Colon (tissue), 2 donors: ENCODE measurements around the gene TRAP1.

Experiments used
- FAIRE-seq: peaks from 2 replicates; lab custom pipeline; 2012; peaks lifted over from hg19 to GRCh38; lab: Jason Lieb, UNC
- donor health status: control.
- donor health status: control.

TRAP1 gene

DNA sequence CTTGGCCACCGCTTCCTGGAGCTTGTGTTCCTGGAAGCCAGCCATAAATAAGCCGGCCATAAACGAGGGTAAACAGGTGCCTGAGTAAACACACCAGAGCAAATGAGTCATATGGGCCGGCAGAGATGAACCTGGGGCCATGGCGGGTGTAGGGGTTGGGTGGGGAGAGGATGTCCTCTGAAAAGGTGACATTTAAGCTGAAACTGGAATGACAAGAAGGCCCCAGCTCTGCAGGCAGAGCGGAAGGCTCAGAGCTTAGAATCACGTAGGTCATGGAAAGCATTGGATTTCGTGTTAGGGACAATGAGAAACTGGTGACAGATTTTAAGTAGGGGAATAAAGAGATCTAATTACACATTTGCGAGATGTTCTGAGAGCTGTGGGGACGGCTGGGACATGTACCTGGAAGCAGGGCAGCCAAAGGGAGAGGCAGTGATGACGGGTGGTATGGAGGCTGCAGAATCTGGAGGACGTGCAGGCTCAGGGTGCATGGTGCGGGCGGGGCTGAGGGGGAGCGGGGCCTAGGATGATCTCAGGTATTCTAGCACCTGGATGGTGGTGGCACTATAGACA is 70.9 kb downstream of the TRAP1 start:
- no peak for FAIRE-seq

DNA sequence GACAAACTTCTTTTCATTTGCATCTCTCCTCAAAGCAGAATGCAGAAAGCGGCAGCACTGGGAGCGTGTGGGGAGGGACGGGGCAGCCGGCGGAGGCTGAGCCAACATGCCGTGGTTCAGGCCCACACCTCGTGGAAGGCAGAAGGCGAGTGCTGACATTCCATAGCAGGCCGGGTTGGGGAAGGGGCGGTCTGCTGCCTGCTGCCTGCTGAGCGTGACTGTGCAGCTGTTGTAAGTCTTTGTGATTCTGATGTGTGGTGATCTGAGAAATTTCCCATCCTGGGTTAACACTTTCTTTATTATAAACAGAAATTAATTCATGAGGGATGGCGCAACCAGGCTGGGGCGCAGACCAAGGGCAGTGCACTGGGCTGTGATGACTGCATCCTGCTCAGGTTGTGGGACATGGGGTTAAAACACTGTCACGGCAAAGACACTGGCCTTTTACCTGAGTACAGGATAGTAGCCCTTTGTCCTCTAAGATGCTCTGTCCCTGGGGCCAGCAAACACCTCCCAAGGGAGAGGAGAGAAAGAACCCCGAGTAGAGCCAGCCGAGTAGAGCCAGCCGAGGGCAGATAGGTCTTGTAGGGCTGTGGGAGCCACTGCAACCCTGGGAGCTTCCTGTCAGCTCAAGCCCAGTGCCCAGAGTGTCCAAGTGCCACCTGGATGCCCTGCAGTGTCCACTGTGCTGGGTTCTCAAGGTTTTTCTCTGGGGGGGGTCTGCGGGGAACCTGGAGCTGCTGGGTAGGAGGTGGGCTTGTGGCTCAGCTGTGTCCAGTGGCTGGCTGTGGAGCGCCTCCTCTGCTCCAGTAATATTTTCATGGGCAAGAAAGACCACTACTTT is 71.6 kb downstream of the TRAP1 start:
- FAIRE-seq = no peak

DNA sequence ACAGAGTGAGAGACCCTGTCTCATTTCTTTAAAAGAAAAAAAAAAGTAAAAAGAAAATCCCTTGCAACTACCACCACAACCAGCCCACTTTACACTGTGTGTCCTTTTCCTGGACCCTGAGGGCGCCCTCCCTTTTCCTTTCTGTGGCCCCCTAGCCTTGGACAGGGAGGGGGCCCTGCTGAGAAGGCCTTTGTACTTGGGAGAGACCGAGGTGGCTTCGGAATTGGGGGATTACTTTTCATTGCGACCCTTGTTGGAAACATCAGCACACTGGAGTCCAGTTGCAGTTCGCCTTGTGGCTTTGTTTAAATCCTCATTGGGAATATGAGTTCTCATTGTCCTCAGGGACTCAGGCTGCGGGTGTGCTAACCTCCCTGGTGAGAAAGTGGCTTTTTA is 72.2 kb downstream of the TRAP1 start:
- no peak for FAIRE-seq

DNA sequence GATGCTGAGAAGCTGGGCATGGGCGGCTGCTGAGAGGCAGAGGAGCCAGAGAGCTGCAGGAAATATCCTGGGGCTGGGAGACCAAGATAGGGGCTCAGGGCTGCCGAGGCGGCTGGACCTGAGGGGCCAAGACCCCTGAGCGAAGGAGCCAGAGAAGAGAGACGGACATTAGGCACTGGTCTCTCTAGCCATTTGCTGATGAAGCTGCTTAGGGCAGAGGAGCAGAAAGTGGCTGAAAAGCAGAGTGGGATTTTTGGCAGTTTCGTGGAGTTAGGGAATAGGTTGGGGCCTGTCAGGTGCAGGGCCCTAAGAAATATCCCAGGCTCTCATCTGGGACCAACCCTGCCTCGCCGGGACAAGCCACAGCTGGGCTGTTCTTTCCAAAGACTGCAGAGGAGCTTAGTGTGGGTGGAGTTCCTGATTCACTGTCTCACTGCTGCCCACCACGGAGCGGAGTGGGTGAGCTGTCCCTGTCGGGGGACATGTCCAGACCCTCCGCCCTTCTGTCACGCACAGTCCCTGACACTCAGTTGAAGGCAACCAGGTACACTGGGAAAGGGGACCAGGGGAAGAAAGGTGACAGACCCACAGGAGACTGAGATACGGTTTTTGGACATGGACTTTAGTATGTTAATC is 74.1 kb downstream of the TRAP1 start:
- FAIRE-seq = no peak

DNA sequence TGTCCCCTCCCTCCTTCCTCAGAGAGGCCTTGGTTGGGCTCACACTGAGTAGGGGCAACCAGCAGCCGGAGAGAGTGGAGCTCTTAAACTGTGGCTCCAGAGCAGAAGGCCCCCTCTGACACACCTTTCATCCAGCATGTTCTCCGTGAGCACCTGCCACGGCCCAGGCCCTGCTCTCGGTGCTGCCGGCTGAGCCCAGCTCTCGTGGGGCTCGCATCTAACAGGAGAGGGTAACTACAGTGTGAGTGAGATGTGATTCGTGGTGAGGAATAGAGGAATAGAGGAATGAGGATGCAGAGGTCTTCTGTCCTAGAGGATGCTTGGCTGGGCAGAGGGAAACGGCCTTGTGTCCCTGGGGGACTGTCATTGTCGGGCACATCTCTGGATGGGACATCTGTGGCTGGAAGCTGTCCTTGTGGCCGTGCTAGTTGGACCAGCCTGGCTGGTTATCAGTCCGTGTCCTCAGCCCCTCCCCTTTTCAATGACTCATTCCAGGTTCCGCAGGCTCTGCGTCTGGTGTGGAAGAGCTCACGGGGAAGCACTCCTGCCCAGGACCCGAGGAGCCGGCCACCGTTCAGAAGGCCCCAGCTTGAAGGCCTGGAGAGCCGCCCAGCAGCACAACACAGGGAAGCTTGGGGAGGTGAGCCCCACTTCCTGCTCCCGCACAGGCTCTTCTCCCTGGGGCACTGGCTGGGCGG is 74.8 kb downstream of the TRAP1 start:
- FAIRE-seq = no peak

DNA sequence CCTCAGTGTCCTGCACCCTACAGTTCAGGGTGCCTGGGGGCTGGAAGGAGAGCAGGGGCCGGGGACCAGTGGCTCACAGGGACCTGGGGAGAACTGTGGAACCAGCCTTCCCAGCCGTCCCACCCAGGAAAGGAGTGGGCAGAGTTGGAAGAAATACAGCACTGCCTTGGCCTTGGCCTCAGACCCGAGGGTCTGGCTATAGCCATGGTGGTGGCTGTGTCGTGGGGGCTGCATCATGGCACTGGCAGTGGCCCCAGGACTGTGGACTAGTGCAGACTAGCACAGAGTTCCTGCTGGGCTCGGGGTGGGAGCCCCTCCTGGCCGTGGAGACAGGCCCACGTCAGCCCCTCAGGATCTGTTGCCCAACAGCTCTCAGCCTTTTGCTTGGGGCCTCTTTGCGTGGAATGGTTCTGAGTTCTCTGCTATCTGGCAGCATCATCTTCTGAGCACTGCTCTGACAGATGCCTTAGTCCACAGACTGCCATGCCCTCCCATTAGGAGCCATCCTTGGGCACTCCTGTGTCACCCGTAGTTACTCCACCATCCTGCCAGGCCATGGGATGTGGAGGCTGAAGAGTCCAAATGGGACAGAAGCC is 75.4 kb downstream of the TRAP1 start:
- FAIRE-seq = no peak

DNA sequence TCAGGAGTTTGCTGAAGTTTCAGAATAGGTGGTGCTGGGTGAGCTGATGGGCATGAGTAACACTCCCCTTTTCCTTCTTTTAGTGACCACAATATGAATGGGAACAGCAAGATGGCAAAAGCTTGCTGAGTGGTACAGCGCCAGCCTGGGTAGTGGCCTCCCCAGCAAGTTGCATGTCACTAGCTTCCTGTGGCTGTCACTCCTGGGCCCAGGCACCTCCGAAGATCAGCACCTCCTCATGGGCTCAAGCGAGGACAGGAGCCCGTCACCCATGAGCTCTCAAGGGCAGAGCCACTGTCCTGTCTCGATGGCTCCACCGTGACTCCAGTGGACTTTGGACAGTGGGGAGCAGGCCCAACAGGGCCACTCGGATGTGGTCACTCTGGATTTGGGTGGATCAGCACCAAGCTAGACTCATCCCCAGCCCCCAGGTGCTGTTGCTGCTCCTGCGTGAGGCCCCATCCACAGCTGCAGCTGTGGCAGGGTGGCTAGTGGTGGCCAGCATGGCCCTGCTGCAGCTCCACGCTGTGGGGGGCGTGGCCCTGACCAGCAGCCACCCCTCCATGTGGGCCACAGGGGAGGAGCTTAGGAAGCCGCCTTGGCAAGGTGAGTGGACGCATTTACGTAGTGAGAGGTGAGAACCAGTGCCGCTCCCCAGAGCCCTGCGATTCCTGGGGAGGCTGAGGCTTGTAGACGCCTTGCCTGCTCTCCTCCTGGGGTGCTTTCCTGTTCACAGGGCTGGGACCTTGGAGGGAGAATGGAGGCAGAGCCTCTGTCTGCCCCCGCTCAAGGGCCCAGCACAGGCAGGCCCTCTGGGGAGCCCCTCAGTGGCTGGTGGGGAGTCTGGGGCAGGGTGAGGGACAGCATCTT is 76.5 kb downstream of the TRAP1 start:
- no peak for FAIRE-seq

DNA sequence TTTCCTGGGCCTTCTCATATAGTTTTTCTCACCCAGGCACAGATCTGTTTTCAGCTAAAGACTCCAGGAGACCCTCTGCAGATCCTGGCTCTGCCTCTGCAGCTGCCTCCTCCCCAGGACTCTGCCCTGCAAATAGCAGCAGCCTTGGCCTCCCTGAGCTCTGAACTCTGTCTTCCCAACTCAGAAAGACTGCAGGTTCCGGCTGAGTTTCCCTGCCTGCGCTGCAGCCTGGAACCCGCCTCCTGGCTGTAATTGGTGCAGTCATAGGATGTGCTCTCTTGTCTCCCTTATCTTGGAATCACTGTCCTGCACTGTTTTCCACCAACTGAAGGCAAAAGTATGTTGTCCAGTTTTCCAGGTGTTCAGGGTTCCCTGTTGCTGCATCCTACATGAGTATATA is 77.1 kb downstream of the TRAP1 start:
- no peak for FAIRE-seq

DNA sequence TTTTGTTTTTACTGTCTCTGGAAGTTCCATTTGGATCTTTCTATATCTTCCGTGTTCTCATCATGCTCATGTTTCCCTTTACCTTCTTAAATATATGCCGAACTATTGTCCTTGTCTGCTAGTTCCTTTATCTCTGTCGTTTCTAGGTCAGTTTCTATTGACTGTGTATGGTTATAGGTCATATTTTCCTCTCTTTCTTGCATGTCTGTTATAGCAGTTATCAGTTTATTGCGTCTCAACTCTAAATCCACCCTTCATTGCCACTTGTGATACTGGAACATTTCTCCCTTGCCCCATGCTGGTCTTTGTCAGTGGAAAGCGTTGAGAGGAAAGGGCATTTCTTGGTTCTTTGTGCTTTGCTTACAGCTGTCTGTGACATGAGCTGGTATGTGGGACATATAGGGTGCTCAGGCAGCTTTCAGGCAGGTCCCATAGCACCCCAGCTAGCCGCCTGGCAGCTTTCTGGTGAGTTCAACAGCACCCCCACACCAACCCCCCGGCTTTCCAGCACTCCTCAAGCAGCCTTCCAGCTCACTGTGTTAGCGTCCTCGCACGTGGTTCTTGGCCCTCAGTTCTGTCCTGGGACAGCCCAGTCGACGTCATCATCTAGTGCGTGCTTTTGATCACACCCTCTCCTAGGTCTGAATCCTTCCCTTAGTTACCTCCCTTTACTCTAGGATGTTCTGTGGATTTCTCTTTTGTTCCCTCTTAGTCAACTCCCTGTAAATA is 78.2 kb downstream of the TRAP1 start:
- FAIRE-seq = no peak

DNA sequence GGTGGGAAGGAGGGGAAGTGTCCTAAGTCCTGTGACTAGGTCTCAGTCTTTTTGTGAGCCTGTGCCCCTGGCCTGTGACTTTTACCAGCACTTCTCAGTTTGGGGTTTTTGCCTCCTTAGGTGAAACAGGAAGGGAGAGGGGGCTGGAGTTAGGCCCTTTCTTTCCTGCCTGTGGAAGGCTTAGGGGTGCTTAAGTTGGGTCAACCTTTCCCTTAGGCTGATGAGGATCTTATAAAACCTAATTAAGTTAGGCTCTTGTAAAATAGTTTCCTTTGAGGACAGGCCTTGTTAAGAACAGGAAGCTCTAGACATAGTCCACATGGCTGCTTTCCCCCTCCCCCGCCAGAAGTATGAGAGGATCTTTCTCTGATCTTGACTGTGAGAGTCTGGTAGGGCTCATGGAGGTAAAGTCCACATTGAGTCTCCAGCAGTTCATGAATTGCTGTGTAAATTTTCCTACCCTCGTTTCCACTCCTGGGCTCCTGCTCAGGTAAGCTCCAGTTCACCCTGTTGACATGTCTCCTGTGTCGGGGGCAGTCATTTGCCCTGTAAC is 79.9 kb downstream of the TRAP1 start:
- no peak for FAIRE-seq

DNA sequence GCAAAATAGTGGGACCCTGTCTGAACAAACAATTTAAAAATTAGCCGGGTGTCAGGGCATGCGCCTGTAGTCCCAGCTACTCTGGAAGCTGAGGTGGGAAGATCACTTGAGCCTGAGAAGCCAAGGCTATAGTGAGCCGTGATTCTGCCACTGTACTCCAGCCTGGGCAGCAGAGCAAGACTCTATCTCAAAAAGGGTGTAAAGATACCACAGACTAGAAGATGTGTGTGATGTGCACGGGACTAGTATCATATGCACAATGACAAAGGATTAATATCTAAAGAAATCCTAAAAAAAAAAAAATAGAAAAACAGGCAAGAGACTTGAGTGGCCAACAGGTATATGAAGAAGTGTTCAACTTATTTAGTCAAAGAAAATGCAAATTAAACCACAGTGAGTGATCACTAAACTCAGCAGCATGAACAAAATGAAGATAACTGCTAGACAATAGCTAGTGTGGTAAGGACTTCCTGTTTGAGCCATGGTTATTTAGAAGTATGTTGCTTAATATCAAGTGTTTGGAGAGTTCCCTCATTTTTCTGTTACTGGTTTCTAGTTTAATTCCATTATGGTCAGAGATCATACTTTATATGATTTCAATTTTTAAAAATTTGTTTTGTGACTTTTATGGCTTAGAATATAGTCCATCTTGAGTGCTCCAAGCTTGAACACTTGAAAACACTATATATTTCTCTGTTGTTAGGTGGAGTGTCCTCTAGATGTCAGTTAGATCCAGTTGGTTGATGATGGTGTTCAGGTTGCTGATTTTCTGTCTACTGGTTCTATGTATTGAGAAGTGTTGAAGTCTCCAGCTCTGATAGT is 91.2 kb downstream of the TRAP1 start:
- no peak for FAIRE-seq

DNA sequence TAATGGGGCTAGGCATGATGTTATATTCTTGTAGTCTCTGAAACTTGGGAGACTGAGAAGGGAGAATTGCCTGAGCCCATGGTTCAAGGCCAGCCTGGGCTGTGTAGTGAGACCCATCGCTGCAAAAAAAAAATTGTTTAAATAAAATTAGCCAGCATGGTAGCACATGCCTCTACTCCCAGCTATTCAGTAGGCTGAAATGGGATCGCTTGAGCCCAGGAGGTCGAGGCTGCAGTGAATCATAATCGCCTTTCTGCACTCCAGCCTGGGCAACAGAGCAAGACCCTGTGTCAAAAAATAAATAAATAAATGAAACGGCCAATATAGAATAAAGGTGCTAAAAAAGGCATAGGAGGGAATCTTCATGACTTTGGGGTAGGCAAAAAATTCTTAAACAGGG is 92.0 kb downstream of the TRAP1 start:
- no peak for FAIRE-seq

DNA sequence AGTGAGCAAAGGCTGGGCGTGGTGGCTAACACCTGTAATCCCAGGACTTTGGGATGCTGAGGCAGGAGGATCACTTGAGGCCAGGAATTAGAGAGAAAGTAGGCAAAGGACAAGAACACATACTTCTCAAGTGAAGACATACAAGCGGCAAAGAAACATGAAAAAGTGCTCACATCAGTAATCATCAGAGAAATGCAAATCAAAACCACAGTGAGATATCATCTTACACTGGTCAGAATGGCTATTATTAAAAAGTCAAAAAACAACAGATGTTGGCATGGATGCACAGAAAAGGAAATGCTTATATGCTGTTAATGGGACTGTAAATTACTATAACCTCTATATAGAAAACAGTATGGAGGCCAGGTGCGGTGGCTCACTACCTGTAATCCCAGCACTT is 93.7 kb downstream of the TRAP1 start:
- FAIRE-seq = no peak

DNA sequence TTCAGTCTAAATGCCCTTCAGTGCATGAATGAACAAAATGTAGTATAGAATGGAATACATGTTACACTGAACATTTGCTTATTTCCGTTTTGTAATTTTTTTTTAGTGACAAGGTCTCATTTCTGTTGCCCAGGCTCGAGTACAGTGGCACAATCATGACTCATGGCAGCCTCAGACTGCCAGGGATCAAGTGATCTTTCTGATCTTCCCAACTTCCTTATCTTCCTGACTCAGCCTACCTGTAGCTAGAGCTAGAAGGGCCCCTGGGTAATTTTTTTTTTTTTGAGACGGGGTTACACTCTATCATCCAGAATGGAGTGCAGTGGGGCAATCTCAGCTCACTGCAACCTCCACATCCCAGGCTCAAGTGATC is 98.6 kb downstream of the TRAP1 start:
- no peak for FAIRE-seq

DNA sequence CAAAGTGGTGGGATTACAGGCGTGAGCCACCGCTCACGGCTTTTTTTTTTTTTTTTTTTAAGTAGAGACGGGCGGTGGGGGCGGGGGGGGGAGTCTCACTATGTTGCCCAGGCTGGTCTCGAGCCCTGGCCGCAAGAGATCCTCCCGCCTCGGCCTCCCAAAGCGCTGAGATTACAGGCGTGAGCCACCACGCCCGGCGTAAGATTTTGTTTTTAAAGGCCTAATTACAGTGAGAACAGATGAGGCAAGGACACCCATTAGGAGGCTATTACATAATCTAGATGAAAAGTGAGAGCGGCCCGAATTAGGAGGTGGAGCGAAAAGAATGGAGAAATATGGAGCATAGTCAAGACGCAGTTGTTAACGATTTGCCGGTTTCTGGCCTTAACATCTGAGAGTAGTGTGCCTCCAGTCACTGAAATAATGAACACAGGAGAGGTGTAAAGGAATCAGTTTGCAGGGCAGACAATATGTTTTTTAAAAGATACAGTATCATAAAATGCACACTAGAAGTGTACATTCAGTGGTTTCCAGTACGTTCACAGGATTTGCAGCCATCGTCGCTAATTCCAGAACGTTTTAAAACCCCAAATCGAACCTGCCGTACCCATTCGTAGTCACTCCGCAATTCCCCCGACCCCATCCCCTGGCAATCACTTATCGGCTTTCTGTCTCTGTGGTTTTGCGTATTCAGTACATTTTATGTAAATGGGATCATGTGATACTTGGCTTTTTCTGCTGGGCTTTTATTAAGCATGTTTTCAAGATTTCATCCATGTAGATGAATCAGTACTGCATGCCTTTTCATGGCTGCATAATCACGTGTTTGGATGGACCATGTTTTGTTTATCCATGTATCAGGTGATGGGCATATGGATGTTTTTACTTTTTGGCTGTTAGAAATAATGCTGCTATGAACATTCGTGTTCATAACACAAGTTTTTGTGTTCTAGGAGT is 104.5 kb downstream of the TRAP1 start:
- no peak for FAIRE-seq

DNA sequence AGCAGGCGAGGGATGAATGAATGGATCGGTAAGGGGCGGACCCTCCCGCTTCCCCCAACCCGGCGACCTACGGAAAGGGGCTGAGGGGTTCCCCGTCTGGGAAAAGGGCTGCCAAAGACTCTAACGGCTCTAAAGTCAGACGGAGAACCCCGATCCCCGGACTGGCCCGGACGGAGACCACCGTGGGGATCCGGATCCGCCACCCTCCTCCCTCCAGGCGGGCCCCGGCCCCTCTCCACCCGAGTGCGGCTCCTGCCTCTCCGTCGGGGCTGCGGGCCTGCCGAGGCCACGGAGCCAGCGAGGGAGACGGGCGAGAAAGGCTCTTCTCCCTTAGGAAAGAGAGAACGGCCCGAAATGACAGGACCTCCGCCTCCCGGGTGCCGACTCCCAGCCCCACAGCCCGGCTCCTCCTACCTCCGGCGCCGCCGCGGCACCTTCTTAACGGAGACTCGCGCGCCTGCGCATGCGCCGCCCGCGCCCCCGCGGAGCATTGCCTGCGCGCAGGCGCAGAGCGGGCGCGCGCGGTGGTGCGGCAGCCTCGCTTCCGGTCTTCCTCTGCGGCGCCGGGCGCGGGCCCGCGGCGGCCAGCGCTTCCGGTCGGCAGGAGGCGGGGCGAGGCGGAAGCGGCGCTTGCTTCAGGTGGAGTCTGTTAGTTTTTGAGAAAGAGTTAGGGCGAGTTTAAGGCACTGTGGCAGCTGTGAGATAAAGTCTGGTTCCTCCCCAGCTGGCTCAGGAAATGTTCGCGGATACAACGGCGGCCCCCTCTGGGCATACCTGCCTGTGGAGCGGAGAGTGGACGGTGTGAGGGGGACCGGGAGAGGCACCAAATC is 106.0 kb downstream of the TRAP1 start, which contains the start of gene SLX4:
TSS of gene SLX4 (minus strand) at position 461 of the 830 bp plus-strand sequence. CDS start 2,642 bp downstream, outside the sequence.
- FAIRE-seq = no peak

DNA sequence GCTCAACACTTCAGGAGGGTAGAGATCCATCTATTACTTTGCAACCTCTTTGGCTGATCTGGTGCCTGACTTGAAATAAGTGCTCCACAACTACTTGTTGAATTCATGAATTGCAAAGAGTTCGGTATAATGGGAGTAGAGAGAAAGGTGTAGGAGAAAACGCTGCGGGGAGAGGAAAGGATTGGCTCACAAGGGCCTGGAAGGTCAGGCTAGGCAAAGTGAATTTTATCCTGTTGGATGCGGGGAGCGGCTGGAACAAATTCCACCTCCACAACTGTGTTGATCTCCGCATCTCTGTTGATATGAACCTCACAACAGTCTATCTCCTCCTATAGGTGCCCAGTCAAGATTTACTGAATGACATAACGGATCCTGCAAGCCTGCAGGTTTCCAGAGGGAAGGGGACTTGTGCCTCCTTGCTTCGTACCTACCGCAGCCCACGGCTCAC is 106.6 kb downstream of the TRAP1 start:
- FAIRE-seq = no peak
